ENCODE measurements around the gene ARHGEF11.
A peak's percentile ranks its signal among the peaks of the same experiment; 100 is the strongest.

Gene ARHGEF11

DNA sequence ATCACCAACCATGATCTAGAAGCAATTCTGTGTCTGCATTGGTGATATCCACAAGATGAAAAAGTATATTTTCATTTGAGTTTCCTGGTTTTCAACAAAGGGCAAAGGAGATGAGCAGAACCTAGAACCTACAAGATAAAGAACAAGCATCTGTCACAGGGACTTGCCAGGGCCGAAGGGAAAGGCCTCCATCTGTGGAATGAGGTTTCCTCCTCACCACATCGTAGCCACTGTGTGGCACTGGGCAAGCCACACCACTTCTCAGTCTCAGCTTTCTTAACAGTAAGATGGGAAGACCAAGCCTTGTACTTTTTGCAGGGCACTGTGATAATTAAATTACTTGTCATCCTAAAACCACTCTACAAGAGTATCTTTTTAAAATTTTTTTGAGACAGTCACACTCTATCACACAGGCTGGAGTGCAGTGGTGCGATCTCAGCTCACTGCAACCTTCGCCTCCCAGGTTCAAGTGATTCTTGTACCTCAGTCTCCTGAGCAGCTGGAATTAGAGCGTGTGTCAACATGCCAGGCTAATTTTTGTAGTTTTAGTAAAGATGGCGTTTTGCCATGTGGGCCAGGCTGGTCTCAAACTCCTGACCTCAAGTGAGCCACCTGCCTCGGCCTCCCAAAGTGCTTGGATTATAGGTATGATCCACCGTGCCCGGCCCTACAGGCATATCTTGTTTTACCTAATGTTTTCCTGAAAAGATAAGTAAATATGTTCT lies 45.8 kb downstream of the ARHGEF11 start:
- no peak for DNase-seq (ENCODE audit: low read depth)

DNA sequence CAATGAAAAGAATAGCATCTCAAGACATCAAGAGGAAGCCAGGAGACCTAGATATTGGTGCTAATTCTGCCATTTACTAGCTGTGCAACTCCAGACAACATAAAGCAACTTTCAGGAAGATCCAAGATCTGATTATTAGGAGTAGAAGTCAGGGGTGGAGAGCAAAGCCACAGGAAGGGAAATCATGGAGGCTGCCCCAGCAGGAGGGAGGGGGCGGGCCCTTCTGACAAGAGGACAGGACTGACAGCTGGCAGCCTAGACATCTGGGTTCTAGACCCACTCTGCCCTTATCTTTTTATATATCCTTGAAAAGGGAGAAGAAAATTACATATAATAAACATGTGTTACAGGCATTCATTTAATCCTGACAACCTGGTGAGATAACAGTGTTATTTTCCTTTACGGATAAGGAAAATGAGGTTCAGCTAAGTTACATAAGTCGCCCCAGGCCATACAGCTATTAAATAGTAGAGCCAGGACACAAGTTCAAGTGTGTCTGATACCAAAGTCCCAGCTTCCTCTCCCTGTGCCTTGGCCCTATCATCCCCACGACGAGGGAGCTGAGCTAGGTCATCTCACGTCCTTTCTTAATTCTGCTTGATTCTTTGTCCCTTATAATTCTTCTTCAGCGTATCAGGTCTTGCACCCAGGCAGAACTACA lies 46.6 kb downstream of the ARHGEF11 start:
- DNase-seq (ENCODE audit: low read depth) = no peak

DNA sequence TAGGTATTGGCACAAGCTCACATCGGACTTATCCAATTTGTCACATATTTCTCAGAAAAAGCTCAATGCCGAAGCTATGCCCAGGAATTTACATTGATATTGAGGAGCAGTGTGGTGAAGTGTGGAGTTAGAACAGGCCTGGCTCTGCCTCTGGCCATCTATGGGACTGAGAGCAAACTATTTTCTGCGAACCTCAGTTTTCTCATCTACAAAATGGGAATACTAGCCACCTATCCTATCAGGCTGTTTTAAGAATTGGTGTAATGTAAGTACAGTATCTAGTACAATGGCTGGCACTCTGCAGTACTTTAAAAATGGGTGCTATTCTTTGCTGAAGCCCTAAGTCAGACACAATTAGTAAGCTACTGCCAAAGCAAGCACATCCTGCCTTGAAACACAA lies 47.2 kb downstream of the ARHGEF11 start:
- DNase-seq (ENCODE audit: low read depth) = no peak

DNA sequence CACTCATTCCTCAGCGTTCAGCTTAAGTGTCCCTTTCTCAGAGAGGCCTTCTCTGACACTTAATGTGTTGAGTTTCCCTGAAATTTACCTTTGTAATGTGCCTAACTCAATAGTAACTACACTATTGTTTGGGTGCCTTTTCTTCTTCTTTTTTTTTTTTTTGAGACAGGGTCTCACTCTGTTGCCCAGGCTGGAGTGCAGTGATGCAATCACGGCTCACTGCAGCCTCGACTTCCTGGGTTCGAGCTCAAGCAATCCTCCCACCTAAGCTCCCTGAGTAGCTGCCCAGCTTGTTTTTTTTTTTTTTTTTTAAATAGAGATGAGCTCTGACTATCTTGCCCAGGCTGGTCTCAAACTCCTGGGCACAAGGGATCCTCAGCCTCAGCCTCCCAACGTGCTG lies 50.1 kb downstream of the ARHGEF11 start:
- no peak for DNase-seq (ENCODE audit: low read depth)

DNA sequence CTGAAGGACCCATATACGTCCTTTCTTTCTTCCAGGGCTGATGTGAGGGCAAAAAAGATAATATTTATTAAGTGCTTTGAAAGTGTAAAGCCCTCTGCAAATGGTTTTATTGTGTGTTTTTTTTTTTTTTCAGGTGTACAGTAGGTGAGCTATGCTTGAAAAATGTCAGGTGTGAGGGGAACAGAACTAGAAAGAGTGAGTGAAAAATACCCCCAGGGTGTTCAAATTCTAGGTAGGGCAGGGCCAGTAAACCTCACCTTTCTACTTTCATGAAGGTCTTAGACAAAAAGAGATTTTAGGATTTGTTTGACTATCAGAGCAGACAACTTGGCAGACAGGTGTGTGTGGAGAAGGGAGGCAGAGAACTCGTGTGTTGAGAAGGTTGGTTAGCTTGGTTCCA lies 51.3 kb downstream of the ARHGEF11 start:
- no peak for DNase-seq (ENCODE audit: low read depth)

DNA sequence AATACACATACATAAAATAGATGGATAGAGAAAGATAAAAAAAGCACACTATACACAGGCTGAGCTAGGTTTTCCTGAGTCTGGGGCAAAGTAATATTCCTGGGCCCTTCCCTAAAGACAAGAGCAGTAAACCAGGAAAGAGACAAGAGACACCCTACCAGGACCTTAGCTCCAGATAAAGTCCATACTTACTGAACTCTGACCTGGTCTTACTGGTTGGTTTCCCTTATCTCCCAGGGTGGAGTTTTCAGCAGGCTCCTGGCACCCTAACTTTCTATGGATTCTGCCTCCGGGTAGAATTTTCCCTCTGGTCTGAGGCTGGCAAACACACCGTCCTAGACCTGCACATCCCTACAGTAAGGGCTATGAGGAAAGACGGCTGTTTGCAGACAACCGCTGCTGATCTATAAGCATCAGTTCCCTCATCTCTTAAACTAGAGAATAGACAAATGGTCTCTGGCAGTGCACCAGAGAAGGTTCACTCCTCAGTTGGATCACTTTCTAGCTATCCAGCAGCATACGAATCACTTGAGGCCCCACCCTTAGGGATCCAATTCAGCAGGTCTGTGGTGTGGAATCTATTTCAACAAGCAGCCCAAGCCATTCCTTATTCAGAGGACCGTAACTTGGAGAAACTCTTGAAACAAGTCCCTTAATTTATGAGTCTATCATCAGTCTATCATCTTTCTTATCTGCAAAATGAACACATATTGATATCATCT lies 52.0 kb downstream of the ARHGEF11 start:
- no peak for DNase-seq (ENCODE audit: low read depth)

DNA sequence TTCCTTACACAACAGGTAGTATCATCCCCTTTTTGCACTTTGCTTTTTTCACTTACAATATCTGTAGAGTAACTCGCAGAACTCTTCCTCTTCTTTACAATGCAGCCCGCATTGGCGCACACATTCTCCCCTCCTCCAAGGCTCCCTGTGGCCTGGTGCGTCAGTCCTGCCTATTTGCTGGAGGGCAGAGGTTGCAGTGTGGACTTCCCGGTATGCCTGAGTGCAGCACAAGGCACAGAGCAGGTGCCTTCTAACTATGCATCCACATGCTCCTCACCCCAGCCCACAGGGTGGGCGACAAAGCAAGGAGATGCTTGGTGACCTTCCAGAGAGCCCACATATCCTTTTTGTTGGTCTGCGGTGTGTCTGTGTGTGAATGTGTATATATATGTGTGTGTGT lies 53.3 kb downstream of the ARHGEF11 start:
- DNase-seq (ENCODE audit: low read depth) = no peak

DNA sequence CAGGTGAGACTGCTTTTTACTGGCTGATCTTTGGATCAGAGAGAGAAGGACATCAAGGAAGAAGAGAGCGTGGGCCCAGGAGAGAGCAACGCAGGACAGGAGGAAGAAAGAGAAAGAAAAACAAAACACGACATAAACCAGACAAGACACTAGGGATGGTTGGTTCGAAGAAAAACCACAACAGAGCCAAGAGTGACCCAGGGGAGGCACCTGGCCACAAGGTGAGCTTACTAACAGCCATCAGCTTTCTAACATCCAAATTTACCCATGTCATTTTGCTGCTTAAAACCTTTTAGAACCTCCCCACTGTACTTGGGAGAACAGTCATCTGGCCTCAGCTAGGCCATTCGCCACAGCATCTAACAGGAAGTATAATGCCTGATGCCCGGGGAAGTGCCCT lies 57.8 kb downstream of the ARHGEF11 start:
- no peak for DNase-seq (ENCODE audit: low read depth)

DNA sequence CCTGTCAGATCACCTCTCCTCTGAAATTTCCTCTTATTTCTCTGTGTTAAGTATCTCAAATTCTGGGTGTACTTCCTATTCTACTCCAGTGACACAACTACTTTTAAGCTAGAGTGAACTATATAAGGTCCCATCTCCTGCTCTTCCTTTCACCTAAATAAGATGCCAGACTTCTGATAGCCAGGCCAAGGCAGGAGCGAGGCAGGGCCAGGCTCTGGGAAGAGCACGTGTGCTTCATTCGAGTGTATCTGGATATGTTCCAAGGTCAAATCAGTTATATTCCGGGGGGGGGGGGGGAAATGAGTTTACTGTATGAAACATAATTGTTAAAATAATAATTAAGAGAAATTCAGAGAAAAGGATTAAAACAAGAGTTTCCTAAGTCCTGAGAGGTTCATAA lies 65.0 kb downstream of the ARHGEF11 start:
- no peak for DNase-seq (ENCODE audit: low read depth)

DNA sequence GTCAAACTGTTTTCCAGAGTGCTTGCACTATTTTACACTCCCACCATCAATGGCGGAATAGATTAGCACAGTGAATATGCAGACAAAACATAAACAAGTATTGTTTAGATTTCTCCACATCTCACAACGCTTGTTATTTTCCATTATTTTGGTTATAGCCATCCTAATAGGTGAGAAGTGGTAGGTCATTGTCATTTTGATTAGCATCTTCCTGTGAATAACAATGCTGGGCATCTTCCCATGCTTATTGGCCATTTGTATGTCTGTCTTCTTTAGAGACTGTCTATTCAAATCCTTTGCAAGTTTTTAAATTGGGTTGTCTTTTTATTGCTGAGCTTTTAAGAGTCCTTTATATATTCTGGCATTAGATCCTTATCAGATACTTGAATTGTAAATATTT lies 70.5 kb downstream of the ARHGEF11 start:
- DNase-seq (ENCODE audit: low read depth) = no peak

DNA sequence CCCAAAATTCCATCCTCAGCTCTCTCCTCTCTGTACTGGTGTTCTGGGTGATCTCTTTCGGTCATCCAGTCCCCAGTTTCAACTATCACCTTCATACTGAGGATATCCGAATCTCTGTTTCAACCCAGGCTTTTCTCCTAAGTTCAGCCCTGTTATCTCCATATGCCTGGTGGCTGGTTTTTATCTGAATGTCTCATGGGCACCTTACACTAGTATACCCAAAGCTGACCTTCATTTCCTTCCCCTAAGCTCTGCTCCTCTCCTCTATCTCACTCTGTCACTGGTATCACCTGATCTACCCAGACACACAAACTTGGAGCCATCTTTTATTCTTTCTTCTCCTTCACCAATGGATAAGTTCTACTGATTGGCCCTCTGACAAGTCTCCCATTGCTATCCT lies 72.1 kb downstream of the ARHGEF11 start:
- DNase-seq (ENCODE audit: low read depth) = no peak

DNA sequence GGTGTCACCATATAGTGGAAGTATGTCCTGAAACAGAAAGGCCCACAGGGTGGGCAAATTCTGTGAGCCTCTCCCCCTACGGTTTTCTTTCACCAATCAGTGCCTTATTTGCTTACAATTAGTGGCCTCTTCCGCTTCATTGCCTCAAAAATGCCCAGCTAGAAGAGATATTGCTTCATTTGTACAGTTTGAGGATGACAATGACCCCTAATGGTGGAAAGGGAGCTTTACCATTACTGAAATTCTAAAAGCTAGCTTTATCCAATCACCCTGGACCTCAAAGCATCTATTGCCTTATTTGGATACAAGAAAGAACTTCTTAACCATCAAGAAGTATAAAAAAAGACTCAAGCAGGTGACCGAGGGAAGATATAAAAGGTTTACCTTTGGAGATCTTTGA lies 75.5 kb downstream of the ARHGEF11 start:
- no peak for DNase-seq (ENCODE audit: low read depth)

DNA sequence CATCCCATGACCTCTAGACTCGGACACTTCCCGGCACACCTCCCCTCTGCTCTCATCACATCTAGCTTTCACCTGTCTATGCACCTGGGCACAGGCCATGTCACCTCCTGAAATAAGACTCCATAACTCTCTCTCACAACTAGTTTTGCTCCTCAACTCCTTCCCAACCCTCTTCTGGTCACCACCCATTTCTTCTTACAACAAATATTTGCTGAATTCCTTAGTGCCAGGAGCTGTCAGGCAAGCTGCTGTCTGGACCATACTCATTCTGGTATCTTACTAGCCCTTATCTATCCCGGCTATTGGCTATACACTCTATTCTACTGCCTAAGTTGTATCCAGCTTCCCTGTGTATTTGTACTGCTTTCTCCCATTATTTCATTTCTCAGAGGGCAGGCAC lies 76.0 kb downstream of the ARHGEF11 start:
- no peak for DNase-seq (ENCODE audit: low read depth)

DNA sequence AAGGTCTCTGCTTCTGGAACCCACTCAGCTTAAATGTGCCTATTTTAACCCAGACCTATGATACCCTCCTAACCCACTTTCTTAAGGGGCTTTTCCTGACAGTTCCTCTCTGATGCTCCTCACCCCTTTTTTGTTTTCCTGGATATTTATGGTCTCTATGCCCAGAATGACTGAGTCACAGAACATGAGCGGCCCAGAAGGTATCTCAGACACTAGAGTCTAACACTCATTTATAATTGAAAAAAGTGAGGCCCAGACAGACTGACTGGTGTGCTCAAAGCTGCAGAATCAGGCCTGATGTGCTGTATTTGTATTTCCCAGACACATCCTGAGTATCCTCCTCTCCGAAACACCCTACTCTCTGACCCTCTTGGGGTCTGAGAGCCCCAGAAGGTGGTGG lies 81.1 kb downstream of the ARHGEF11 start:
- no peak for DNase-seq (ENCODE audit: low read depth)

DNA sequence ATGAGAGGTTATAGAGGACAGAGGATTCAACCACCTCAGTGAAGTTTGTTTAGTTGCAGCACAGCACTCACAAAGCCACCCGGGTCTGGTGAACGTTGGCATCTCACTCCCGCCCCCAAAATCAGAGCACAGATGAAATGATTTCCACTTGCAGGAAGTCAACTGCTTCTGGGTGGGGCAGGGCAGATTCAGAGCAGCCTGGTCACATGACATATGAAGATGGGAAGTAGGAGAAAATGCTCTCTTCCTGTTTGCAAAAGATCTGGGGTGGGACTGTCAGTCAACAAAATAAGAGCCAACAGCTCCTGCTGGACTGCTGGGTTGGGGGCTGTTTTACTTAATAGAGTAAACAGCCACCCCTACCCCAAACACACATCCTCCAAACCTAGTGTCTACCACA lies 81.9 kb downstream of the ARHGEF11 start:
- DNase-seq (ENCODE audit: low read depth) = no peak

DNA sequence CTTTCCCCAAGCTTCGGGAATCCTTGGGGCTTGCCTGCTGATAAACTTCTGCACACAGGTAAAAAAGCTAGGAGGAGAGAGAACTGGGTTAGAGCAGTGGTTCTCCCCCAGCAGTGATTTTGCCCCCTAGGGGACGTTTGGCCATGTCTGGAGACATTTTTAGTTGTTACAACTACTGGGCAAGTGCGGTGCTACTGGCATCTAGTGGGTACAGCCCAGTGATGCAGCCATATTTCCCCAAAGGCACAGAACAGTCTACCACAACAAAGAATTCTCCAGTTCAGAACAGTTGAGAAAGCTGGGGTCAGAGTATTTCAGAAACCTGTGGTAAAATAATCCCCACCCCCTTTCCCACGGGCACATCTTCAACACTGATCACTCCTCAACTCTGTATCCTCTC lies 83.8 kb downstream of the ARHGEF11 start:
- DNase-seq (ENCODE audit: low read depth) = no peak

DNA sequence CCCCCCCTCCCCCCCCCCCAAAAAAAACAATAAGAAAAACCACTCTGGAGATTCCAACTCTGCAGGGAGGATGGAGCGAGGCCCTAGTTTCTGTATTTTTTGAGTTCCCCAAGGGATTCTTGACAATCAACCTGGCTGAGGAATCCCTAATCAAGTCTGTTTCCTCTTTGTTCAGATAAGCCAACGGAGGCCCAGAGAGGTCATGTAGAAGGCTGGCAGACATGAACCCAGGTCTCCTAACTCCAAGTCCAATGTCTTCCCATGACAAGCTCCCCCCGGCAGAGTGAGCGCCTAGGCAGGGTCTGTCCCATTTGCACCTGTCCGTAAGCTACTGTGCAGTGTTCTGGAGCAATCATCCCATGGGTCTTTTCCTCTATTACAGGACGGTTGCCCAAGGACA lies 85.6 kb downstream of the ARHGEF11 start:
- no peak for DNase-seq (ENCODE audit: low read depth)

DNA sequence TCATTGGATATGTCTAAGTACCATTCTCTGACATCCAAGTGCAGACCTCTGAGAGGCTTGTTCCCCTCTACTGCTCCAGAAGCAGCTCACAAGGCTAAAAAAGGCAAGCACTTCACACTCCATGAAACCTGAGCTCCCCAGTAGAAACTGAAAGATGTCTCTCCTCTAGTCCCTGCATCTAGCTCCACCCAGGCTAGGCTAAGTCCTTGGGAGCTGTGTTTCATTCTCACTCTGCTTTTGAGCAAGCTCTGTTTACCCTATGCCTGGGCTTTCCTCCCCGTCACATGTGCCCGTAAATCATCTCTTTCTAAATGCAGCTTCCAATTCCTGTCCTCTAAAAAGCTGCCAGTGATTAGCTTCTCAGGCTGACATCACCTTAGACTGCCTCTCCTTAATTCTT lies 86.1 kb downstream of the ARHGEF11 start:
- DNase-seq (ENCODE audit: low read depth) = peak; percentile 6

DNA sequence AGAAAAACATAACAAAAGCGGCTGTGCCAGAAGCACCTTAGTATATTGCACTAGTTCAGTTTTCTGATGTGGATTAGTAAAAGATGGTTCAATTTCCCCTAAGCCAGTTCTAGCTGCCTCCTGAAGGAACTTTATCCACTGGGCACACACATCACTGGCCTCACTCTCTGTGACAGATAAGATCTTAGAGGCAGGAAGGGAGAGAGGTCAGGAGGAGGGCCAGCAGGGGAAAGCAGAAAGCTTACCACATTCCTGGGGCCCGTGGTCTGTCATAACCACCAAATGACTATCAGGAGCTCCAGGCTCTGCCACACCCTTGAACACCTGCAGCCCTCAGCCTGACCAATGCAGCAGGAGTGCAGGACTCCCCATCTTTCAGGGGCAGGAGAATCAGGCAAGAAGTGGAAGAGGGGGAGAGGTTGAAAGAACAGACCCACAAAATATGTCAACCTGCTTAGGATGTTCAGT lies 87.3 kb downstream of the ARHGEF11 start:
- DNase-seq (ENCODE audit: low read depth) = no peak

DNA sequence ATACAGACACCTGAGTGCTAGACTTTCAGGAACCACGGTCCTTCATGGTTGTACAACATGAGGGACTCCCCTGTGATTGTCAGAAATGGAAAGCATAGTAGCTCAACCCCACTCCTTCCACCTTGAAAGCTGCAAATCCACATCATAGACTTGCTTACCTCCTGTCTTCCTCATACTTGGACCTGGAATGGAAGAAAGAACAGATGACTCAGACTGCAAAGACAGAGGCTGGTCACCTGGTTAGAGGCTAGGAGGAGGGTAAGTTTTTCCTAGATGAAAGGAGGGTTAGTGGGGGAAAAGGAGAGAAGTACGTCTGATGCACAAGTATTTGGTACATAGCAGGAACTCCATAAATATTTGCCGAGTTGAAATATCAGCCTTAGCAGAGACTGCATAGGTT lies 87.9 kb downstream of the ARHGEF11 start:
- DNase-seq (ENCODE audit: low read depth) = no peak

DNA sequence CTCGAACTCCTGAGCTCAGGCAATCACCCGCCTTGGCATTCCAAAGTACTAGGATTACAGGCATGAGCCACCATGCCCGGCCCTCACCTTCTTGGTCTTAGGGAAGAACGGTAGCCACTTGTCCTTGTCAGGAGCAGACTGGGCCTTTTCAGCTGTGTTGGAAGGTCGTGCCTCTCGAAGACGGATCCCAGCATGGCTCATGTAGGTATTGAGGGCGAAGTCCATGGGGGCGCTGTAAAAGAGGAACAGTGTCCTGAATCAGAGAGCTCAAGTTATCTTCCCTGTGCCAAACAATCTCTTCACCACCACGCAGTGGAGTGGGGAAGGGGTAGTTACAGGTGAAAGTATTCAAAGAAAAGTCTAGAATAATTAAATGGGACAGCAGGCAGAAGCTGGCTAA lies 89.2 kb downstream of the ARHGEF11 start:
- no peak for DNase-seq (ENCODE audit: low read depth)

DNA sequence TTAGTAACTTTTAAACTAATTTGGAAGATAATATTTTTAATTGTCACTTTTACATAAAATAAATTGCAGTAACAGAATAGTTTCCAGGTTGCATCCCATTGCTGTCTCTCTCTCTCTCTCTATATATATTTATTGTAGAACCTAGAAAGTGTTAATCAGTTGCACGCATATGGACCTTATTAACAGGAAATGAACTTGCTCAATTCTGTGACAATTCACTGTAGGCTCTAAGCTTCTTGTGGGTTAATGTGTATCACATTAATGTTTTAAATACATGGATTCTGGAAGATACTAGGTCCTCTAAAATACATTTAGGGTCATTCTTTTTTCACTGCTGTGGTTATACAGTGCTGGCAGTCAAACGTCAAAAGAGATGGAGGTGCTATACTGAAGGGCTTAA lies 92.0 kb downstream of the ARHGEF11 start:
- no peak for DNase-seq (ENCODE audit: low read depth)

DNA sequence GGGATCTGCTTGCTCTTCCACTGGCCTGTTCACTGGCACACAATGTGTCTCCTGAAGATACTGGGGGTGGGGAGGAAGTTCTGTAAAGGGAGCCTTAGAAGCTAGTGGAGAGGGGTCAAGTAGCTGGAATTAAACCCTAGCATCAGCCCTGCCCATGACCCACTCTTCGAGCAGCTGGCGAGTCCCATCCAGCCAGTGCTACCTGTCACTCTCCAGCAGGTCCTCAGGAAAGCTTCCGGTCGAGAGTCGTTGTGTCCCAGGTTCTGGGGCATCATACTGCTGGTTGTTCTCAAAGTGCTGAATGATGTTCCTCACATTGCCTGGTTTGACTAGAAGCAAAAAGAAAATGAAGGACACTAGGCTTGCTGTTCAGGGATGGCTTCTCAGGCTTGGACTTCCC lies 94.2 kb downstream of the ARHGEF11 start:
- no peak for DNase-seq (ENCODE audit: low read depth)
